Body of pancreas (tissue), 4 donors: ENCODE data around the gene SENP8.

Experiments
- CTCF ChIP-seq, 7 experiments: fragments of 450-650 bp in 4 of 7; fragments of 200-600 bp in 3 of 7; sonication (generic) in 3 of 7; IDR thresholded peaks; one replicate each; pipeline ENCODE4 v1.5.1; 2016 to 2019; ENCODE audit warnings: antibody characterized with exemption in 7 of 7
- POLR2A ChIP-seq, 3 donors: fragments of 450-650 bp; IDR thresholded peaks; one replicate each; pipeline ENCODE4 v1.6.1; 2016; ENCODE audit warnings: antibody characterized with exemption in 3 of 3, mild to moderate bottlenecking in 2 of 3

GRCh38 chr15:72189250-72189902 is 71.2 kb downstream of the SENP8 start:
- no peak for TF ChIP-seq CTCF (IDR thresholded peaks at IDR 0.05)
- no peak for TF ChIP-seq POLR2A (IDR thresholded peaks at IDR 0.05)
